Measurements from ENCODE around the gene DNAI7.

- TF ChIP-seq CBX1 (IDR thresholded peaks at IDR 0.05; ENCODE audit: low read depth) (no peak), SMARCC2 (IDR thresholded peaks at IDR 0.05) (no peak), FOXK2 (IDR thresholded peaks at IDR 0.05) (no peak), MEIS2 (CRISPR knock-in tag; IDR thresholded peaks at IDR 0.05) (no peak), TCF7L2 (IDR thresholded peaks at IDR 0.05; ENCODE audit: low read depth, low read length) (no peak), MATR3 (CRISPR knock-in tag; IDR thresholded peaks at IDR 0.05) (no peak), BATF2 (CRISPR knock-in tag; IDR thresholded peaks at IDR 0.05) (no peak), NR2F6 (IDR thresholded peaks at IDR 0.05) (no peak), NR2F6 (CRISPR knock-in tag; IDR thresholded peaks at IDR 0.05) (no peak), HOXA7 (CRISPR knock-in tag; IDR thresholded peaks at IDR 0.05) (no peak), JUN (CRISPR knock-in tag; IDR thresholded peaks at IDR 0.05) (no peak), NFYC (CRISPR knock-in tag; IDR thresholded peaks at IDR 0.05) (no peak)
- TF ChIP-seq, protein P1, sequence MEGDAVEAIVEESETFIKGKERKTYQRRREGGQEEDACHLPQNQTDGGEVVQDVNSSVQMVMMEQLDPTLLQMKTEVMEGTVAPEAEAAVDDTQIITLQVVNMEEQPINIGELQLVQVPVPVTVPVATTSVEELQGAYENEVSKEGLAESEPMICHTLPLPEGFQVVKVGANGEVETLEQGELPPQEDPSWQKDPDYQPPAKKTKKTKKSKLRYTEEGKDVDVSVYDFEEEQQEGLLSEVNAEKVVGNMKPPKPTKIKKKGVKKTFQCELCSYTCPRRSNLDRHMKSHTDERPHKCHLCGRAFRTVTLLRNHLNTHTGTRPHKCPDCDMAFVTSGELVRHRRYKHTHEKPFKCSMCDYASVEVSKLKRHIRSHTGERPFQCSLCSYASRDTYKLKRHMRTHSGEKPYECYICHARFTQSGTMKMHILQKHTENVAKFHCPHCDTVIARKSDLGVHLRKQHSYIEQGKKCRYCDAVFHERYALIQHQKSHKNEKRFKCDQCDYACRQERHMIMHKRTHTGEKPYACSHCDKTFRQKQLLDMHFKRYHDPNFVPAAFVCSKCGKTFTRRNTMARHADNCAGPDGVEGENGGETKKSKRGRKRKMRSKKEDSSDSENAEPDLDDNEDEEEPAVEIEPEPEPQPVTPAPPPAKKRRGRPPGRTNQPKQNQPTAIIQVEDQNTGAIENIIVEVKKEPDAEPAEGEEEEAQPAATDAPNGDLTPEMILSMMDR (CRISPR knock-in tag; IDR thresholded peaks at IDR 0.05): no peak
- TF ChIP-seq, protein P2, sequence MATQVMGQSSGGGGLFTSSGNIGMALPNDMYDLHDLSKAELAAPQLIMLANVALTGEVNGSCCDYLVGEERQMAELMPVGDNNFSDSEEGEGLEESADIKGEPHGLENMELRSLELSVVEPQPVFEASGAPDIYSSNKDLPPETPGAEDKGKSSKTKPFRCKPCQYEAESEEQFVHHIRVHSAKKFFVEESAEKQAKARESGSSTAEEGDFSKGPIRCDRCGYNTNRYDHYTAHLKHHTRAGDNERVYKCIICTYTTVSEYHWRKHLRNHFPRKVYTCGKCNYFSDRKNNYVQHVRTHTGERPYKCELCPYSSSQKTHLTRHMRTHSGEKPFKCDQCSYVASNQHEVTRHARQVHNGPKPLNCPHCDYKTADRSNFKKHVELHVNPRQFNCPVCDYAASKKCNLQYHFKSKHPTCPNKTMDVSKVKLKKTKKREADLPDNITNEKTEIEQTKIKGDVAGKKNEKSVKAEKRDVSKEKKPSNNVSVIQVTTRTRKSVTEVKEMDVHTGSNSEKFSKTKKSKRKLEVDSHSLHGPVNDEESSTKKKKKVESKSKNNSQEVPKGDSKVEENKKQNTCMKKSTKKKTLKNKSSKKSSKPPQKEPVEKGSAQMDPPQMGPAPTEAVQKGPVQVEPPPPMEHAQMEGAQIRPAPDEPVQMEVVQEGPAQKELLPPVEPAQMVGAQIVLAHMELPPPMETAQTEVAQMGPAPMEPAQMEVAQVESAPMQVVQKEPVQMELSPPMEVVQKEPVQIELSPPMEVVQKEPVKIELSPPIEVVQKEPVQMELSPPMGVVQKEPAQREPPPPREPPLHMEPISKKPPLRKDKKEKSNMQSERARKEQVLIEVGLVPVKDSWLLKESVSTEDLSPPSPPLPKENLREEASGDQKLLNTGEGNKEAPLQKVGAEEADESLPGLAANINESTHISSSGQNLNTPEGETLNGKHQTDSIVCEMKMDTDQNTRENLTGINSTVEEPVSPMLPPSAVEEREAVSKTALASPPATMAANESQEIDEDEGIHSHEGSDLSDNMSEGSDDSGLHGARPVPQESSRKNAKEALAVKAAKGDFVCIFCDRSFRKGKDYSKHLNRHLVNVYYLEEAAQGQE (IDR thresholded peaks at IDR 0.05; ENCODE audit: borderline replicate concordance in 1 of 2, low read depth in 1 of 2, low read length in 2 of 2): no peak
- TF ChIP-seq, protein P3, sequence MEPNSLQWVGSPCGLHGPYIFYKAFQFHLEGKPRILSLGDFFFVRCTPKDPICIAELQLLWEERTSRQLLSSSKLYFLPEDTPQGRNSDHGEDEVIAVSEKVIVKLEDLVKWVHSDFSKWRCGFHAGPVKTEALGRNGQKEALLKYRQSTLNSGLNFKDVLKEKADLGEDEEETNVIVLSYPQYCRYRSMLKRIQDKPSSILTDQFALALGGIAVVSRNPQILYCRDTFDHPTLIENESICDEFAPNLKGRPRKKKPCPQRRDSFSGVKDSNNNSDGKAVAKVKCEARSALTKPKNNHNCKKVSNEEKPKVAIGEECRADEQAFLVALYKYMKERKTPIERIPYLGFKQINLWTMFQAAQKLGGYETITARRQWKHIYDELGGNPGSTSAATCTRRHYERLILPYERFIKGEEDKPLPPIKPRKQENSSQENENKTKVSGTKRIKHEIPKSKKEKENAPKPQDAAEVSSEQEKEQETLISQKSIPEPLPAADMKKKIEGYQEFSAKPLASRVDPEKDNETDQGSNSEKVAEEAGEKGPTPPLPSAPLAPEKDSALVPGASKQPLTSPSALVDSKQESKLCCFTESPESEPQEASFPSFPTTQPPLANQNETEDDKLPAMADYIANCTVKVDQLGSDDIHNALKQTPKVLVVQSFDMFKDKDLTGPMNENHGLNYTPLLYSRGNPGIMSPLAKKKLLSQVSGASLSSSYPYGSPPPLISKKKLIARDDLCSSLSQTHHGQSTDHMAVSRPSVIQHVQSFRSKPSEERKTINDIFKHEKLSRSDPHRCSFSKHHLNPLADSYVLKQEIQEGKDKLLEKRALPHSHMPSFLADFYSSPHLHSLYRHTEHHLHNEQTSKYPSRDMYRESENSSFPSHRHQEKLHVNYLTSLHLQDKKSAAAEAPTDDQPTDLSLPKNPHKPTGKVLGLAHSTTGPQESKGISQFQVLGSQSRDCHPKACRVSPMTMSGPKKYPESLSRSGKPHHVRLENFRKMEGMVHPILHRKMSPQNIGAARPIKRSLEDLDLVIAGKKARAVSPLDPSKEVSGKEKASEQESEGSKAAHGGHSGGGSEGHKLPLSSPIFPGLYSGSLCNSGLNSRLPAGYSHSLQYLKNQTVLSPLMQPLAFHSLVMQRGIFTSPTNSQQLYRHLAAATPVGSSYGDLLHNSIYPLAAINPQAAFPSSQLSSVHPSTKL (CRISPR knock-in tag; IDR thresholded peaks at IDR 0.05): no peak
Observed at GRCh38 chr12:25182765-25183164, 12.2 kb downstream of the DNAI7 start.
